Measurements from ENCODE around the gene ZNF417.
"Not testable (repeated sequence)": the region's sequence is repeated elsewhere in the genome, so short reads cannot be mapped to it uniquely, and the experiment has no call there.

ZNF417 gene

GRCh38 chr19:57935731-57936130 is 19.3 kb upstream of the ZNF417 start:
- H3K36me3 ChIP-seq (ENCODE audit: control insufficient read depth, insufficient read depth, low read length), result no peaks in the 10 kb centered on the region; the same call in 1 of the 2 replicates
- no CpG with 5 or more reads among the region's 12 CpGs for WGBS (ENCODE audit: insufficient coverage, insufficient read length)
- H3K27me3 ChIP-seq (ENCODE audit: control insufficient read depth, insufficient read depth, low read length), result no peaks in the 10 kb centered on the region
- no peak overlapping the region for H3K4me3 ChIP-seq (ENCODE audit: low read length)
- no peaks in the 10 kb centered on the region for H3K4me1 ChIP-seq (ENCODE audit: control insufficient read depth, insufficient read depth, low read length)
- no peak for DNase-seq (ENCODE audit: low read depth, low spot score)
- no peaks in the 10 kb centered on the region for H3K9me3 ChIP-seq (ENCODE audit: control insufficient read depth, insufficient read depth, low read length)
- H3K27ac ChIP-seq (ENCODE audit: low read length), result no peak overlapping the region

GRCh38 chr19:57934820-57935665 is 18.7 kb upstream of the ZNF417 start, which contains the start of gene ZNF418:
TSS of gene ZNF418 (minus strand) at chr19:57935402. CDS start at chr19:57933822, 1,580 bp downstream.
- H3K4me1 ChIP-seq (ENCODE audit: control insufficient read depth, insufficient read depth, low read length), result no peaks in the 10 kb centered on the region
- no CpG with 5 or more reads among the region's 54 CpGs for WGBS (ENCODE audit: insufficient coverage, insufficient read length)
- no peak within 1 kb of the TSS for H3K27ac ChIP-seq (ENCODE audit: low read length)
- H3K27me3 ChIP-seq (ENCODE audit: control insufficient read depth, insufficient read depth, low read length), result no peaks in the 10 kb centered on the region
- H3K36me3 ChIP-seq (ENCODE audit: control insufficient read depth, insufficient read depth, low read length), result peaks cover 5% of the 10 kb centered on the region; the same call in 1 of the 2 replicates
- peak within 1 kb of the TSS; percentile 82 for H3K4me3 ChIP-seq (ENCODE audit: low read length)
- no peaks in the 10 kb centered on the region for H3K9me3 ChIP-seq (ENCODE audit: control insufficient read depth, insufficient read depth, low read length)
- peak; percentile 85 for DNase-seq (ENCODE audit: low read depth, low spot score)

- H3K27me3 ChIP-seq (ENCODE audit: control insufficient read depth, insufficient read depth, low read length), result no peaks in the 10 kb centered on the region
- peaks cover 11% of the 10 kb centered on the region for H3K9me3 ChIP-seq (ENCODE audit: control insufficient read depth, insufficient read depth, low read length)
- no CpG with 5 or more reads among the region's 4 CpGs for WGBS (ENCODE audit: insufficient coverage, insufficient read length)
- H3K27ac ChIP-seq (ENCODE audit: low read length), result no peak overlapping the region
- H3K36me3 ChIP-seq (ENCODE audit: control insufficient read depth, insufficient read depth, low read length), result peaks cover 42% of the 10 kb centered on the region
- no peaks in the 10 kb centered on the region for H3K4me1 ChIP-seq (ENCODE audit: control insufficient read depth, insufficient read depth, low read length)
- H3K4me3 ChIP-seq (ENCODE audit: low read length), result no peak overlapping the region
- DNase-seq (ENCODE audit: low read depth, low spot score), result no peak
Measured at GRCh38 chr19:57927587-57927986, 11.2 kb upstream of the ZNF417 start.

GRCh38 chr19:57914531-57914930 is 1.9 kb downstream of the ZNF417 start:
- no CpG with 5 or more reads among the region's 3 CpGs for WGBS (ENCODE audit: insufficient coverage, insufficient read length)
- Histone ChIP-seq H3K27ac (ENCODE audit: low read length) (no peak overlapping the region), H3K4me3 (ENCODE audit: low read length) (no peak overlapping the region), H3K4me1 (ENCODE audit: control insufficient read depth, insufficient read depth, low read length) (no peaks in the 10 kb centered on the region), H3K27me3 (ENCODE audit: control insufficient read depth, insufficient read depth, low read length) (no peaks in the 10 kb centered on the region), H3K9me3 (ENCODE audit: control insufficient read depth, insufficient read depth, low read length) (no peaks in the 10 kb centered on the region), H3K36me3 (ENCODE audit: control insufficient read depth, insufficient read depth, low read length) (peaks cover 3% of the 10 kb centered on the region; the same call in 1 of the 2 replicates)
- no peak for DNase-seq (ENCODE audit: low read depth, low spot score)

- H3K4me1 ChIP-seq (ENCODE audit: control insufficient read depth, insufficient read depth, low read length), result no peaks in the 10 kb centered on the region
- H3K4me3 ChIP-seq (ENCODE audit: low read length), result no peak overlapping the region
- no peaks in the 10 kb centered on the region for H3K9me3 ChIP-seq (ENCODE audit: control insufficient read depth, insufficient read depth, low read length)
- H3K27me3 ChIP-seq (ENCODE audit: control insufficient read depth, insufficient read depth, low read length), result no peaks in the 10 kb centered on the region
- H3K27ac ChIP-seq (ENCODE audit: low read length), result no peak overlapping the region
- peaks cover 7% of the 10 kb centered on the region; the same call in 1 of the 2 replicates for H3K36me3 ChIP-seq (ENCODE audit: control insufficient read depth, insufficient read depth, low read length)
- WGBS (ENCODE audit: insufficient coverage, insufficient read length), result no CpG with 5 or more reads among the region's 3 CpGs
- DNase-seq (ENCODE audit: low read depth, low spot score), result no peak
Measured at GRCh38 chr19:57907394-57907793, 9.0 kb downstream of the ZNF417 start.

- DNase-seq (ENCODE audit: low read depth, low spot score), result no peak
- no CpG with 5 or more reads among the region's 6 CpGs for WGBS (ENCODE audit: insufficient coverage, insufficient read length)
- no peak overlapping the region for H3K27ac ChIP-seq (ENCODE audit: low read length)
- H3K4me3 ChIP-seq (ENCODE audit: low read length), result no peak overlapping the region
- no peaks in the 10 kb centered on the region for H3K27me3 ChIP-seq (ENCODE audit: control insufficient read depth, insufficient read depth, low read length)
- H3K9me3 ChIP-seq (ENCODE audit: control insufficient read depth, insufficient read depth, low read length), result no peaks in the 10 kb centered on the region
- H3K4me1 ChIP-seq (ENCODE audit: control insufficient read depth, insufficient read depth, low read length), result no peaks in the 10 kb centered on the region
- peaks cover 4% of the 10 kb centered on the region; the same call in 1 of the 2 replicates for H3K36me3 ChIP-seq (ENCODE audit: control insufficient read depth, insufficient read depth, low read length)
Measured at GRCh38 chr19:57905258-57905657, 11.1 kb downstream of the ZNF417 start.

GRCh38 chr19:57903618-57904184 is 12.7 kb downstream of the ZNF417 start:
- peaks cover 4% of the 10 kb centered on the region; the same call in 1 of the 2 replicates for H3K36me3 ChIP-seq (ENCODE audit: control insufficient read depth, insufficient read depth, low read length)
- no CpG with 5 or more reads among the region's 7 CpGs for WGBS (ENCODE audit: insufficient coverage, insufficient read length)
- H3K4me1 ChIP-seq (ENCODE audit: control insufficient read depth, insufficient read depth, low read length), result no peaks in the 10 kb centered on the region
- no peak overlapping the region for H3K27ac ChIP-seq (ENCODE audit: low read length)
- no peaks in the 10 kb centered on the region for H3K27me3 ChIP-seq (ENCODE audit: control insufficient read depth, insufficient read depth, low read length)
- no peak overlapping the region for H3K4me3 ChIP-seq (ENCODE audit: low read length)
- H3K9me3 ChIP-seq (ENCODE audit: control insufficient read depth, insufficient read depth, low read length), result no peaks in the 10 kb centered on the region
- DNase-seq (ENCODE audit: low read depth, low spot score), result no peak

- Histone ChIP-seq H3K4me3 (ENCODE audit: low read length) (no peak overlapping the region), H3K4me1 (ENCODE audit: control insufficient read depth, insufficient read depth, low read length) (no peaks in the 10 kb centered on the region), H3K36me3 (ENCODE audit: control insufficient read depth, insufficient read depth, low read length) (no peaks in the 10 kb centered on the region), H3K27me3 (ENCODE audit: control insufficient read depth, insufficient read depth, low read length) (no peaks in the 10 kb centered on the region), H3K9me3 (ENCODE audit: control insufficient read depth, insufficient read depth, low read length) (no peaks in the 10 kb centered on the region), H3K27ac (ENCODE audit: low read length) (no peak overlapping the region)
- WGBS (ENCODE audit: insufficient coverage, insufficient read length), result no CpG with 5 or more reads among the region's 5 CpGs
- no peak for DNase-seq (ENCODE audit: low read depth, low spot score)
Measured at GRCh38 chr19:57900311-57900710, 16.1 kb downstream of the ZNF417 start.

GRCh38 chr19:57890706-57891105 is 25.7 kb downstream of the ZNF417 start:
- not testable (repeated sequence) for DNase-seq (ENCODE audit: low read depth, low spot score); H3K27me3 ChIP-seq (ENCODE audit: control insufficient read depth, insufficient read depth, low read length); H3K4me1 ChIP-seq (ENCODE audit: control insufficient read depth, insufficient read depth, low read length); H3K27ac ChIP-seq (ENCODE audit: low read length); H3K4me3 ChIP-seq (ENCODE audit: low read length); H3K9me3 ChIP-seq (ENCODE audit: control insufficient read depth, insufficient read depth, low read length); H3K36me3 ChIP-seq (ENCODE audit: control insufficient read depth, insufficient read depth, low read length)
- WGBS (ENCODE audit: insufficient coverage, insufficient read length), result no CpG with 5 or more reads among the region's 3 CpGs

GRCh38 chr19:57888560-57889231 is 27.7 kb downstream of the ZNF417 start, which contains the start of gene ZNF814:
TSS of gene ZNF814 (minus strand) at chr19:57889037. CDS start at chr19:57888802, 235 bp downstream.
- DNase-seq (ENCODE audit: low read depth, low spot score), result peak; percentile 83
- Histone ChIP-seq H3K4me1 (ENCODE audit: control insufficient read depth, insufficient read depth, low read length) (peaks cover 2% of the 10 kb centered on the region; the same call in 1 of the 2 replicates), H3K36me3 (ENCODE audit: control insufficient read depth, insufficient read depth, low read length) (peaks cover 3% of the 10 kb centered on the region; the same call in 1 of the 2 replicates), H3K27ac (ENCODE audit: low read length) (peak within 1 kb of the TSS; percentile 39), H3K27me3 (ENCODE audit: control insufficient read depth, insufficient read depth, low read length) (no peaks in the 10 kb centered on the region), H3K4me3 (ENCODE audit: low read length) (peak within 1 kb of the TSS; percentile 93), H3K9me3 (ENCODE audit: control insufficient read depth, insufficient read depth, low read length) (no peaks in the 10 kb centered on the region)
- no CpG with 5 or more reads among the region's 43 CpGs for WGBS (ENCODE audit: insufficient coverage, insufficient read length)
